Suprapubic skin (tissue), 4 donors: Measurements from ENCODE around the gene TIMM8A. TPM values are rescaled to one million over a fixed set of nuclear protein-coding genes. Genes with fewer than 3 reads are reported as not detected.

Experiments used
- DNase-seq, 2 donors: peaks; one replicate each; pipeline ENCODE4 v3.0.0-alpha.2; 2019; ENCODE audit warnings: low spot score in 2 of 2
- H3K27ac ChIP-seq: fragments of 200-600 bp; sonication (generic); one replicate; pipeline ENCODE4 v1.5.1; 2019
- H3K27me3 ChIP-seq: fragments of 200-600 bp; sonication (generic); one replicate; pipeline ENCODE4 v1.5.1; 2019
- H3K36me3 ChIP-seq: fragments of 200-600 bp; sonication (generic); one replicate; pipeline ENCODE4 v1.5.1; 2019
- H3K4me1 ChIP-seq: fragments of 200-600 bp; sonication (generic); one replicate; pipeline ENCODE4 v1.5.1; 2019
- H3K4me3 ChIP-seq: fragments of 200-600 bp; sonication (generic); one replicate; pipeline ENCODE4 v1.5.1; 2019; ENCODE audit warnings: mild to moderate bottlenecking
- H3K9me3 ChIP-seq: fragments of 200-600 bp; sonication (generic); one replicate; pipeline ENCODE4 v1.5.1; 2019
- EP300 ChIP-seq: sonication (generic); formaldehyde crosslinking; IDR thresholded peaks from one replicate; pipeline ENCODE4 v1.6.1; 2017; ENCODE audit warnings: antibody characterized with exemption
- POLR2A ChIP-seq, 2 donors: fragments of 450-650 bp; IDR thresholded peaks; one replicate each; pipeline ENCODE4 v1.6.1; 2017; ENCODE audit warnings: antibody characterized with exemption in 2 of 2, mild to moderate bottlenecking in 2 of 2, moderate library complexity in 2 of 2
- POLR2AphosphoS5 ChIP-seq, 3 donors: sonication (generic); formaldehyde crosslinking; IDR thresholded peaks; one replicate each; pipeline ENCODE4 v1.6.1; 2017; ENCODE audit warnings: antibody characterized with exemption in 3 of 3
- WGBS: methylation state at CpG from one replicate; pipeline ENCODE4 v1.1.5; 2018; 5-methylcytosine and 5-hydroxymethylcytosine counted together
- total RNA-seq, 4 donors: library from RNA; depleted of rRNA; stranded (reverse); fragments of >200 nt; gene quantifications; one replicate each; pipeline ENCODE4 v1.1.0, GENCODE V29; 2016
- TF ChIP-seq, protein P1 (sequence below), 2 donors: fragments of 200-600 bp in 1 of 2; fragments of 450-650 bp in 1 of 2; sonication (generic) in 1 of 2; IDR thresholded peaks; one replicate each; pipeline ENCODE4 v1.5.1; 2016 to 2019; ENCODE audit warnings: antibody characterized with exemption in 2 of 2, mild to moderate bottlenecking in 1 of 2, moderate library complexity in 1 of 2

TIMM8A gene
- total RNA-seq, 4 donors from 2014 or later, result 7.9 to 9.0 (median 8.4) TPM

DNA sequence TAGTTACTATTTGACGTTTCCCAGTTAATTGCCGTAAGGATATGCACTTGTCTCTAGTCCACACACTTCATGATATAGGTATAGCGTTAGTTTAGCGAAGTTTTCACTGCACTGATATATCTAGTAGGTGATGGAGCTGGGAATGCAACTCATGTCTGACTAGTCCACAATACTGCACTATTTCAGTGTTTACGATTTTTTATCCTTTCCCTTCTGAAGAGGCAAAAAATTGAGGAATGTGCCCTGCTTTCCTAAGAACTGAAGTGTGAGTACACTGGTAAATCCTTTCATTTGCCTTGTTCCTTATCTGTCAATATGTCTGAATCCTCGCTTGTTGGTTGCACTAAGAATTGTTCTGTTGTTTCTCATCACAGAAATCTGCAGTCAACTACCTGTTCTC lies 43.3 kb upstream of the TIMM8A start:
- no peak for DNase-seq
- peaks cover 14% of the 10 kb centered on the region for H3K4me1 ChIP-seq
- TF ChIP-seq EP300, result no peak
- TF ChIP-seq POLR2A (IDR thresholded peaks at IDR 0.05), result no peak
- TF ChIP-seq POLR2AphosphoS5 (IDR thresholded peaks at IDR 0.05), result no peak
- TF ChIP-seq, protein P1, sequence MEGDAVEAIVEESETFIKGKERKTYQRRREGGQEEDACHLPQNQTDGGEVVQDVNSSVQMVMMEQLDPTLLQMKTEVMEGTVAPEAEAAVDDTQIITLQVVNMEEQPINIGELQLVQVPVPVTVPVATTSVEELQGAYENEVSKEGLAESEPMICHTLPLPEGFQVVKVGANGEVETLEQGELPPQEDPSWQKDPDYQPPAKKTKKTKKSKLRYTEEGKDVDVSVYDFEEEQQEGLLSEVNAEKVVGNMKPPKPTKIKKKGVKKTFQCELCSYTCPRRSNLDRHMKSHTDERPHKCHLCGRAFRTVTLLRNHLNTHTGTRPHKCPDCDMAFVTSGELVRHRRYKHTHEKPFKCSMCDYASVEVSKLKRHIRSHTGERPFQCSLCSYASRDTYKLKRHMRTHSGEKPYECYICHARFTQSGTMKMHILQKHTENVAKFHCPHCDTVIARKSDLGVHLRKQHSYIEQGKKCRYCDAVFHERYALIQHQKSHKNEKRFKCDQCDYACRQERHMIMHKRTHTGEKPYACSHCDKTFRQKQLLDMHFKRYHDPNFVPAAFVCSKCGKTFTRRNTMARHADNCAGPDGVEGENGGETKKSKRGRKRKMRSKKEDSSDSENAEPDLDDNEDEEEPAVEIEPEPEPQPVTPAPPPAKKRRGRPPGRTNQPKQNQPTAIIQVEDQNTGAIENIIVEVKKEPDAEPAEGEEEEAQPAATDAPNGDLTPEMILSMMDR (IDR thresholded peaks at IDR 0.05), result no peak
- H3K4me3 ChIP-seq, result peak overlapping the region; percentile 58
- 71% methylated on average over 6 of the region's 6 CpGs for WGBS
- no peaks in the 10 kb centered on the region for H3K36me3 ChIP-seq
- no peaks in the 10 kb centered on the region for H3K27me3 ChIP-seq
- H3K27ac ChIP-seq, result peak overlapping the region; percentile 78
- H3K9me3 ChIP-seq, result no peaks in the 10 kb centered on the region

DNA sequence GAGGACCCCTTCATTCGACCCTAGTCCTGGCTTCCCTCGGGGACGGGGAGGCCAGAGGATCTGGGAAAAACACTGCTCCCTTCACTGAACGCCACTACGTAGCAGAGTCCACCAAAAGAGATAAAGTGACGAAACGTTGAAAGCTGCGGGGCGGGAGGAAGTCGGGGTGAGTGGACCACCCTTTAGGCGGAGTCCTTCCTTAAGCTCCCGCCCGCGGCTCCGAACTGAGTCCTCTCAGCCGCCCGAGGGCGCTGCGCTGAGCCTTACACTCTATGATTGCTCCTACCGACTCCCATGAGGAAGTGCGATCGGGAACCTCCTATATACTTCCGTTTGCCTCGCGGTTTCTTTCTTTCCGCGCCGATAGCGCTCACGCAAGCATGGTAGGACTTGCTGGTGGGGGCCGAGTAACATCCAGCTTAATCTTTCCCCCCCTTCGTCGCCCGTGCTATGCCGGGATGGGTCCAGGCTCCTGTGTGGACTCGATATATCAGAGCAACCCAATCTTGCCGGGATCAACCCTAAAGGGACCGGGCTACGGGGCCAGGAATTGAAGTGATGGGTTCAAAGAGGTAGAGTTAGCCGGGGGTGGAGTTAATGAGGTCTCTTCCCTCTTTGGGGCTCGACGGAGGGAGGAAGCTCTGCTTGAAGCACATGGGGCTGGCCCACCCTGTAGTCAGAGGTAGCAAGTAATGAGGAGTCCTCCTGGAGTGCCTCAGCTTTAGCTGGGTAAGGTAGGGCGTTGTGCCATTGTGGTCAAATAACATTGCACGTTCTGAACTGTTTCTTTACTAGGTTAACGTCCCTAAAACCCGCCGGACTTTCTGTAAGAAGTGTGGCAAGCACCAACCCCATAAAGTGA lies 42.4 kb upstream of the TIMM8A start, which contains the start of gene RPL36A:
TSS of gene RPL36A (plus strand) at position 348 of the 862 bp plus-strand sequence. CDS start at position 381, 33 bp downstream.
- Histone ChIP-seq H3K9me3 (no peaks in the 10 kb centered on the region), H3K27ac (peak within 1 kb of the TSS; percentile 78), H3K4me1 (peaks cover 14% of the 10 kb centered on the region), H3K36me3 (no peaks in the 10 kb centered on the region), H3K4me3 (peak within 1 kb of the TSS; percentile 58), H3K27me3 (no peaks in the 10 kb centered on the region)
- peak; percentile 89 to 93 for DNase-seq
- TF ChIP-seq POLR2AphosphoS5 (IDR thresholded peaks at IDR 0.05), result peak; percentile 64 to 71 (median 66)
- no peak for TF ChIP-seq EP300
- peak; percentile 43 to 79 for TF ChIP-seq POLR2A (IDR thresholded peaks at IDR 0.05)
- TF ChIP-seq, protein P1 (IDR thresholded peaks at IDR 0.05), result peak; percentile 27 to 78
- 45% methylated on average over 47 of the region's 47 CpGs for WGBS

DNA sequence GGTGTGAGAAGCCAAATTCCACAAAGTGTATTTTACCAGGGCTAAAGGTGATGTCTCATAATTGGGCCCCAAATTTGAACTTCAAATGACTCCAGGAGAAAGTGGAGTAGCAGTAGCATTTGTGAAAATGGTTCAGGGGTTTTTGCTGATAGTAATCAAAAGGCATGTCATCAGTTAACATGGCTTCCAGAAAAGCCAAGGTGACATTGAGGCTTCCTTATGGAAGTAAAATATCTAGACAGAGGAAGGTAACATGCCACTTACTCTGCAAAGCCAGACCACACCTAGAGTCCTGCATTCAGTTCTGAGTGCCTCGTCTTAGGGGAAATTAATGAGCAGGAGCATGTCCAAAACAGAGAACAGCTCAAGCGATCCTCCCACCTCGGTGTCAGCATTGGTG lies 40.1 kb upstream of the TIMM8A start:
- Histone ChIP-seq H3K4me3 (no peak overlapping the region), H3K36me3 (no peaks in the 10 kb centered on the region), H3K9me3 (no peaks in the 10 kb centered on the region), H3K4me1 (peaks cover 14% of the 10 kb centered on the region), H3K27ac (no peak overlapping the region), H3K27me3 (no peaks in the 10 kb centered on the region)
- TF ChIP-seq EP300 (no peak), POLR2AphosphoS5 (IDR thresholded peaks at IDR 0.05) (no peak), POLR2A (IDR thresholded peaks at IDR 0.05) (no peak)
- TF ChIP-seq, protein P1 (IDR thresholded peaks at IDR 0.05), result no peak
- DNase-seq, result no peak
- 85% methylated on average over 3 of the region's 3 CpGs for WGBS

DNA sequence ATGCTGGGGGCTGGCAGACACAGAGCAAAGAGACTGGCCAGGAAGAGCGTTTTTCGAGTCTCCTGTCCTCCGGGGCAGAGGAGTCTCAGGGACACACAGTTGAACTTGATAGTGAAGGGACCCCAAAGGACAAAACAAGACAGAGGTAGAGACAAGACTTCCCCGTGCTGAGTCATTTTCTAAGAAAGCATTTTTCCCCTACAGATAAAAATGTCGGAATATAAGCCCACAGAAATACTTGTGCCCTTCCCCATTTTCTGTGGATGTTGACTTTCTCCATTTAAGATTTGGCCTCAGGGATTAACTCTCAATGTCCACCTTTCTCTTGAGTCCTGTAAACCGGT lies 38.0 kb upstream of the TIMM8A start:
- Histone ChIP-seq H3K27me3 (no peaks in the 10 kb centered on the region), H3K36me3 (no peaks in the 10 kb centered on the region), H3K27ac (no peak overlapping the region), H3K4me3 (no peak overlapping the region), H3K4me1 (peaks cover under 1% of the 10 kb centered on the region), H3K9me3 (no peaks in the 10 kb centered on the region)
- WGBS, result 76% methylated on average over 6 of the region's 6 CpGs
- no peak for DNase-seq
- TF ChIP-seq, protein P1 (IDR thresholded peaks at IDR 0.05), result no peak
- no peak for TF ChIP-seq POLR2AphosphoS5 (IDR thresholded peaks at IDR 0.05)
- no peak for TF ChIP-seq EP300
- TF ChIP-seq POLR2A (IDR thresholded peaks at IDR 0.05), result no peak

DNA sequence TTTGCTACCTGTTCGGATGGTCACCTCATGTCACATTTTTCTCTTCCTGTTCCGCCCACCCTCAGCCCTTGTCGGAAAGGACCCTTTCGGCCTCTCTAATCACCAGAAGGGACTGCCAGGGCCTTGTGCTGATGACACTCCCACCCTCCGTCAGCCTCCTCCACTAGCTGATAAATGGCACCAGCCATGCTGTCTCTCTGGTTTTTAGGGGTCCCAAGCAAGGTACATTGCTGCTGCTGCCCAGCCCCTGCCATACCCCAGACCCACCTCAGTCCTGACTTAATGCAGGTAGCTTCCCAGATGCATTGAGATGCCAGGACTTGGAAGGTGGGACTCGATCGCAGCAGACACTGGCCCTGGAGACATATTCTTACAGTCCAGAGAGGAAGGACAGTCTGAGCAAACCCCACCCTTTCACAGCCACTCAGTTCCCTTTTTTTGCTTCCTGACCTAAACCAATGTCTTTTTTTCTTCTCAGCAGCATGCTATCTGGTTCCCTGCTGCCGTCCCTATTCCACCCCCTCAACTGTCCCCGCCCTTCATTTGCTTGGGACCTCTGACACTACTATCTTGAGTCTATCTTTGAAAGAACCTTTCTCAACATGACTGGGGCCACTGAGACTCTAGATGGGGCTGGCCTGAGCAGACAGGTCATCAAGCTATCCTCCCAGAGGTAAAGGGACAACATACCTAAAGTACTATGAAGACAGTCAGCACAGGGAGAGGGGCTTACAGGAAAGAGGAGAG lies 37.4 kb upstream of the TIMM8A start, which contains the start of gene BTK:
TSS of gene BTK (minus strand) at position 397 of the 747 bp plus-strand sequence. CDS start 10,907 bp downstream, outside the sequence.
- Histone ChIP-seq H3K9me3 (no peaks in the 10 kb centered on the region), H3K27ac (no peak within 1 kb of the TSS), H3K36me3 (no peaks in the 10 kb centered on the region), H3K4me1 (no peaks in the 10 kb centered on the region), H3K4me3 (peak within 1 kb of the TSS; percentile 14), H3K27me3 (no peaks in the 10 kb centered on the region)
- no peak for TF ChIP-seq EP300
- no peak for TF ChIP-seq POLR2AphosphoS5 (IDR thresholded peaks at IDR 0.05)
- TF ChIP-seq POLR2A (IDR thresholded peaks at IDR 0.05), result no peak
- TF ChIP-seq, protein P1 (IDR thresholded peaks at IDR 0.05), result no peak
- WGBS, result 75% methylated on average over 9 of the region's 9 CpGs
- no peak for DNase-seq
